ENCODE measurements around the gene SHISA9. TPM values are rescaled to one million over a fixed set of nuclear protein-coding genes. Genes with fewer than 3 reads are reported as not detected.

Gene SHISA9
- total RNA-seq, 1 experiment from 2014 or later: not detected

DNA sequence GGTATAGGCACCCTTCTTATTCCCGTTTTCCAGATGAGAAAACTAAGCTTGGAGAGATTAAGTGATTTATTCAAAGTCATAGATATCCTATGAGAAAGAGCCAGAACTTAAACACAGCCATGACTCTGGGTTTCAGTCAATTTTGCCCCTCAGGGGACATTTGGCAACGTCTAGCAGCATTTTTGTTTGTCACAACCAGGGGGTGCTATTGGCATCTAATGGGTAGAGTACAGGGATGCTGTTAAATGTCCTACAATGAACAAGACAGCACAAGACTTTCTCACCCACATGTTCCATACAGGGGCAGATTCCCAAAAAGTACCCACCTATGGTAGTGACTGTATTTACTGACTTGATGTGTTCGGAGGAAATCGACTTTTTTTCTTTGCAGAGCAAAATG, 4.8 kb upstream of the SHISA9 start:
- RAD21 ChIA-PET (ENCODE audit: low non-redundant PET in 1 of 2, low total read pairs in 2 of 2, uncharacterized antibody in 2 of 2, unreplicated experiment in 2 of 2): no interaction called here
- no TSS peak for BruUV-seq (replicated peaks)
- Histone ChIP-seq H3K9me3 (ENCODE audit: control insufficient read depth in 1 of 2, insufficient read depth in 1 of 2, low read depth in 1 of 2, low read length in 2 of 2) (no peaks in the 10 kb centered on the region), H3K79me2 (ENCODE audit: insufficient read depth, low read length) (no peaks in the 10 kb centered on the region), H3K36me3 (ENCODE audit: control insufficient read depth in 1 of 2, insufficient read depth in 2 of 2, low read length in 2 of 2) (no peaks in the 10 kb centered on the region), H3K4me2 (ENCODE audit: low read length) (no peak overlapping the region), H3K4me3 (replicated peaks in 1 of 2; ENCODE audit: low read depth in 1 of 2, low read length in 2 of 2) (no peak overlapping the region), H3K27ac (ENCODE audit: low read depth, low read length) (no peak overlapping the region), H3K4me1 (ENCODE audit: control insufficient read depth in 1 of 2, insufficient read depth in 2 of 2, low read length in 2 of 2) (peaks cover 3 to 5% of the 10 kb centered on the region in 2 experiments; a peak in 2 of 4 replicates), H3K9me2 (ENCODE audit: insufficient read depth) (no peaks in the 10 kb centered on the region), H4K20me1 (ENCODE audit: insufficient read depth) (no peaks in the 10 kb centered on the region), H3K9ac (ENCODE audit: low read length) (no peak overlapping the region), H2AFZ (ENCODE audit: low read depth, low read length, poor library complexity, severe bottlenecking) (no peak overlapping the region), H3K27me3 (ENCODE audit: insufficient read depth, low read length) (peaks cover 3% of the 10 kb centered on the region; the same call in 1 of the 2 replicates)
- TF ChIP-seq RAD21 (IDR thresholded peaks at IDR 0.05; ENCODE audit: low read depth) (peak; percentile 67), ELF1 (IDR thresholded peaks at IDR 0.05; ENCODE audit: borderline replicate concordance, low read depth) (no peak), EZH2 (IDR thresholded peaks at IDR 0.05) (no peak)
- TF ChIP-seq, protein P1, sequence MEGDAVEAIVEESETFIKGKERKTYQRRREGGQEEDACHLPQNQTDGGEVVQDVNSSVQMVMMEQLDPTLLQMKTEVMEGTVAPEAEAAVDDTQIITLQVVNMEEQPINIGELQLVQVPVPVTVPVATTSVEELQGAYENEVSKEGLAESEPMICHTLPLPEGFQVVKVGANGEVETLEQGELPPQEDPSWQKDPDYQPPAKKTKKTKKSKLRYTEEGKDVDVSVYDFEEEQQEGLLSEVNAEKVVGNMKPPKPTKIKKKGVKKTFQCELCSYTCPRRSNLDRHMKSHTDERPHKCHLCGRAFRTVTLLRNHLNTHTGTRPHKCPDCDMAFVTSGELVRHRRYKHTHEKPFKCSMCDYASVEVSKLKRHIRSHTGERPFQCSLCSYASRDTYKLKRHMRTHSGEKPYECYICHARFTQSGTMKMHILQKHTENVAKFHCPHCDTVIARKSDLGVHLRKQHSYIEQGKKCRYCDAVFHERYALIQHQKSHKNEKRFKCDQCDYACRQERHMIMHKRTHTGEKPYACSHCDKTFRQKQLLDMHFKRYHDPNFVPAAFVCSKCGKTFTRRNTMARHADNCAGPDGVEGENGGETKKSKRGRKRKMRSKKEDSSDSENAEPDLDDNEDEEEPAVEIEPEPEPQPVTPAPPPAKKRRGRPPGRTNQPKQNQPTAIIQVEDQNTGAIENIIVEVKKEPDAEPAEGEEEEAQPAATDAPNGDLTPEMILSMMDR (IDR thresholded peaks at IDR 0.05 in 2 of 3, conservative IDR thresholded peaks at IDR 0.05 in 1 of 3; ENCODE audit: borderline replicate concordance in 1 of 3, insufficient read depth in 1 of 3, low read depth in 2 of 3, low read length in 2 of 3): peak; percentile 41 to 74 (median 70); a peak in 5 of 6 replicates
- POLR2A ChIA-PET: no interaction called here
- DNase-seq (ENCODE audit: low read depth, low spot score): peak; percentile 32
- CTCF ChIA-PET: no interaction called here
- intact Hi-C loops (cut with micrococcal nuclease): loop anchor here (1.0 to 10.0 kb wide), 3 partner anchors 442 to 978 kb away; no protein-coding TSS in a partner anchor
- ATAC-seq: peak; percentile 84

DNA sequence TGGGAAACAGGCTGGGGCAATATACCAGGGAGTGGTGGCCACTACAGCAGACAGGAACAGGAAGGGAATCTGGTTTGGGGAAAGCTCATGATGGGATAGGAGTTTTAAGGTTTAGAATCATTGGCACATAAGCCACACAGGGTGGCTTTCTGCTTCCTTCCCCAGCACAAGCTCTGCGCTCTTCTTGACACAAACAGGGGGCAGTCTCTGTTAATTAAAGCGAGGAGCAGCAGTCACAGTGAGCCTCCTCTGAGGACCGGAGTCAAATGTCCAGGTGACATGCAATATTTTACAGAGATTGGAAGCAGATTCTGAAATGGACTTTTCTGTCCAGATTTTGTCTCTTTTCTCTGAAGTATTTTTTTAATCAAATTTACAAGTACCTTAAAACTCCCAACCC, 2.8 kb upstream of the SHISA9 start:
- no peak for ATAC-seq
- no peaks in the 10 kb centered on the region for H4K20me1 ChIP-seq (ENCODE audit: insufficient read depth)
- ChIA-PET POLR2A (no interaction called here), RAD21 (ENCODE audit: low non-redundant PET in 1 of 2, low total read pairs in 2 of 2, uncharacterized antibody in 2 of 2, unreplicated experiment in 2 of 2) (no interaction called here), CTCF (interaction anchor here (2.0 kb wide), 1 partner anchor 9 kb away, joined by 7 read pairs; no protein-coding TSS in a partner anchor)
- no peak overlapping the region for H3K9ac ChIP-seq (ENCODE audit: low read length)
- peaks cover 3 to 5% of the 10 kb centered on the region in 2 experiments; a peak in 2 of 4 replicates for H3K4me1 ChIP-seq (ENCODE audit: control insufficient read depth in 1 of 2, insufficient read depth in 2 of 2, low read length in 2 of 2)
- H3K27ac ChIP-seq (ENCODE audit: low read depth, low read length): no peak overlapping the region
- H3K9me3 ChIP-seq (ENCODE audit: control insufficient read depth in 1 of 2, insufficient read depth in 1 of 2, low read depth in 1 of 2, low read length in 2 of 2): no peaks in the 10 kb centered on the region
- H3K36me3 ChIP-seq (ENCODE audit: control insufficient read depth in 1 of 2, insufficient read depth in 2 of 2, low read length in 2 of 2): no peaks in the 10 kb centered on the region
- no peaks in the 10 kb centered on the region for H3K9me2 ChIP-seq (ENCODE audit: insufficient read depth)
- no peak overlapping the region for H2AFZ ChIP-seq (ENCODE audit: low read depth, low read length, poor library complexity, severe bottlenecking)
- no peak overlapping the region for H3K4me3 ChIP-seq (replicated peaks in 1 of 2; ENCODE audit: low read depth in 1 of 2, low read length in 2 of 2)
- H3K4me2 ChIP-seq (ENCODE audit: low read length): no peak overlapping the region
- intact Hi-C loops (cut with micrococcal nuclease): loop anchor here (10.0 kb wide), 1 partner anchor 444 kb away; no protein-coding TSS in a partner anchor
- no TSS peak for BruUV-seq (replicated peaks)
- no peaks in the 10 kb centered on the region for H3K79me2 ChIP-seq (ENCODE audit: insufficient read depth, low read length)
- no peak for DNase-seq (ENCODE audit: low read depth, low spot score)
- TF ChIP-seq CEBPB (IDR thresholded peaks at IDR 0.05; ENCODE audit: low read depth): no peak
- TF ChIP-seq, protein P1 (IDR thresholded peaks at IDR 0.05 in 2 of 3, conservative IDR thresholded peaks at IDR 0.05 in 1 of 3; ENCODE audit: borderline replicate concordance in 1 of 3, insufficient read depth in 1 of 3, low read depth in 2 of 3, low read length in 2 of 3): peak in 1 of 3 experiments; percentile 7; a peak in 1 of 6 replicates
- peak; percentile 24; the same call in 1 of the 2 replicates for TF ChIP-seq RAD21 (IDR thresholded peaks at IDR 0.05; ENCODE audit: low read depth)
- H3K27me3 ChIP-seq (ENCODE audit: insufficient read depth, low read length): 0 out of 2 replicates have a peak, but pooled peaks cover 3% of the 10 kb centered on the region
